GM12874 (cell line): Measurements from ENCODE around the gene CSTF2T.

Experiments used
- CTCF ChIP-seq: IDR thresholded peaks from 2 replicates; pipeline ENCODE4 v1.5.1; 2011; ENCODE audit warnings: low read depth, mild to moderate bottlenecking, control low read depth, low read length, moderate library complexity; ENCODE audit not compliant: insufficient read depth

The CSTF2T gene

DNA sequence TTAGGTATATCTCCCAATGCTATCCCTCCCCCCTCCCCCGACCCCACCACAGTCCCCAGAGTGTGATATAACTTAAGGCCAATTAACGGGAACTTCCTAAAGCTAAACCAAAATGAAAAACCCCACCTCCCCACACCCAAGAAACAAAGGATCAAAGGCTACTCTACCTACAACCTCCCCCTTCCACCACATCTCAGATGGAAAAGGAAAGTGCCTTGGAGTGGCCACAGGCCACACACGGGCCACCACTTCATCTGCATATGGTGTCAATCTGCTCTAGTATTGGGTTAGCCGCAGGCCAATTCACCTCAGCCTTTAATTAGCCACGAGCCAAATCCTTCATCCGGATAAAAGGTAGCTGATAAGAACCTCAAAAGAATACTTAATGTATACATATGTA, 19.6 kb downstream of the CSTF2T start:
- TF ChIP-seq CTCF, result no peak

DNA sequence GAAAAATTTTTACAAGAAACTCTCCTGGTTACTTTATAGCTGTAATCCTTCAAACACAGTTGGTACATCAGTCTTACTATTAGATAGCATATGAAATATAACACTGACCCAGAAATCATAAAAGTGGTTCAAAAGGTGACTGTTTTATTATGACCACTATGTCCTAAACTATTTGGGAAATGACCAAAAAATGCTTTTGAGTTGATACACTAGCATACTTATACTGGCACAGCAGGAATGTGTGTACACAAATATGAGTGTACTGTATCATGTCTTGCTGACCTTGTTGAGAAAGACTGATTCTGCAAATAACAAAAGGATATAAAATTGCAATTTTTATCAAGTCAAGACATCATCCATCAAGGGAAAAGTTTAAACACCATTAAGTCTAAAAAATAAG, 24.3 kb downstream of the CSTF2T start:
- no peak for TF ChIP-seq CTCF

DNA sequence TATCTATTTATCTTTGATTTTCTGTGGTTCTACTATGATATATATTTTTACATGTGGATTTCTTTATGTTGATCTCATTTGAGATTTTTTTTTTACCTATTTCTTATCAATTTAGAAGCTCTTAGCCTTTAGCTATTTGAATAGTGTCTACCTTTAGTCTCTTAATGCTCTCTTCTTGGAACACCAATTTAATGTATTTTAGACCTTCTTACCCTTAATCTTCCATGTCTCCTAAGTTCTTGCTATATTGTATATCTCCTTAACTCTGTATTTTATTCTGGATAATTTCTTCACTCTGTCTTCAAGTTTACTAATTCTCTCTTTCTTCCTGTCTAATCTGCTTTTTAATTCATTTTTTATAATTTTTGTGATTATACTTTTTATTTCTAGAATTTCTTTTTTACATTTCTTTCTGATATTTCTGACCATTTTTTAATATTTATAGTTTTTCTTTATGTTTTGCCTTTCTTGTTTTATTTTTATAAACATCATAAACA, 27.3 kb downstream of the CSTF2T start:
- no peak for TF ChIP-seq CTCF

GRCh38 chr10:51669041-51669440, 30.4 kb downstream of the CSTF2T start:
- no peak for TF ChIP-seq CTCF

DNA sequence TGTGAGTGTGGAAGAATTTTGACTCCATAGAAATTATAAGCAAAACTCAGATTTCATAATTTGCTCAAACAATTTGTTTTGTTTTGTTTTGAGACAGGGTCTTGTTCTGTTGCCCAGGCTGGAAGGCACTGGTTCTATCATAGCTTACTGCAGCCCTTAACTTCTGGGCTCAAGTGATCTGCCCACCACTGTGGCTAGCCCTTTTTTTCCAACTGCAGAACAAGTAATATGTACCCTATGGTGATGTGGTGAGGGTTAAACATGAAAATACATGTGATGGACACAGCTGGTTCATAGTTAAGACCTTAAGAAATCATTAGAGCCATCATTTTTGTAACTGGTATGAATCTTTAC, 31.1 kb downstream of the CSTF2T start:
- TF ChIP-seq CTCF, result no peak

DNA sequence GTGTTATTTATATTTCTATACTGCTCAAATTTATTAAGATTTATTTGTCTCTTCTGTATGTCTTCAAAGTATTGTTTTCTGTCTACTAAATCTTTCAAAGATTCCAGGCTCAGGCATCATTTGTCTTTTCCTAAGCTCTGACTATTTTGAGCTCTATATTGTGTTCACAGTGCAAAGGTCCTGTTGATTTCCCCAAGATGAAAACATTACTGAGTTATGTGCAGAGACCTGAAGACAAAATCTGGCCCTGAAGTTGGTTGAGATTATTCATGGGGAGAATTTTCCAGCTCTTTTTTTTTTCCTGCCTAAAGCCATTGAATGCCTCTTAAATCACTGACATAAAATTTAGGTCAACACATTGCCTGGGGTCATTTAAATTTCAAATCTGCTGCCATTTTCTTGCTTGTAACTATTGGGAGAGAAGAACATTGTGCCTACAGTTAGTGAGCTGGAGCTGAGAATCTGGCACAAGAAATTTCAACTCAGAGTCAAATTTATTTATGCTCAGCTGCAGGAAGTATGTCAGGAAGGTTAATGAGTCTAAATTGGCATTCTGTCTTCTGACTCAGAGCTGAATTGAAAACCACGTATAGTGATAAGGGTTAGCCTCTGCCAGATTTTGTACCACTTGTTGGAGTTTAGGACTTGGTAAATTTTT, 31.6 kb downstream of the CSTF2T start:
- TF ChIP-seq CTCF, result no peak

DNA sequence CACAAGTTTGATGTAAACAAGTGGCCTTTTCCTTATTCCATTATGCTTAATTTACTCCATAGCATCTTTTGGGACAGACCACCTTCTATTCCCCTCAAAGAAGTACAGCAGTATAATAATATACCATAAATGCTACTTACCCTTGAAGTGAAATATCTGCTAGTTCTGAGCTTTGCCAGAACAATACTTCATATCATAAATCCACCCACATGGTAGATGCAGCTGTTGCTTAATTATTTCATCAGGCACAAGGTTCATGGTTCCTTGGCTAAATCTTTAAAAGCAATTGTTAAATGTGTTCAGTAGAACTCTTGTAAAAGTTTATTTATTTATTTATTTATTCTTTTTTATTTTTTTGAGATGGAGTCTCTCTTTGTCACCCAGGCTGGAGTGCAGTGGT, 32.9 kb downstream of the CSTF2T start:
- no peak for TF ChIP-seq CTCF

DNA sequence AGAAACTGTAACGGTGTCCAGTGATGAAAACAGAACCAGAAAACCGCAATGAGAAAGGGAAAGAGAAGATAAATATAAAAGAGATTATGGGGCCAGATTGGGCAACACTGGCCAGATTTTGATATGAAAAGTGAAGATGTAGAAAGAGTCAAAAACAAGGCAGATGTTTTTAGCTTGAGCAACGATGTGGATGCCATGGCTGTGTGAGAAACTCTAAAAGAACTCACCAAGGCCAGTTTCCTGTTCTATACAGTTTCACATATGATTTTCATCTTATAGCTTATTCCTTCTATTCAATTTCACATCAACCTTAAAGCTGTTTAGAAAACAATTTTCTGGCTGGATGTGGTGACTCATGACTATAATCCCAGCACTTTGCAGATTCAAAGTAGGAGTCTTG, 36.3 kb downstream of the CSTF2T start:
- TF ChIP-seq CTCF, result no peak
